HCT116 (cell line): ENCODE measurements around the gene PRR36. TPM values are rescaled to one million over a fixed set of nuclear protein-coding genes. Genes with fewer than 3 reads are reported as not detected.

Experiments used
- ATAC-seq: fragments of 200-7000 bp; cut with Tn5 transposase; 2 replicates; pipeline ENCODE4 v1.9.1; 2020; ENCODE audit warnings: mild to moderate bottlenecking, moderate library complexity
- BruUV-seq: library from RNA; stranded (reverse); fragments of 400-500 nt; replicated peaks from 2 replicates; lab custom pipeline; 2021; lab: Mats Ljungman, UMichigan
- CTCF ChIA-PET: fragments of 300-600 bp; sonication (Branson Sonifier 250); formaldehyde crosslinking; loops from one replicate; lab custom pipeline; 2021; ENCODE audit warnings: antibody characterized with exemption; lab: Charles Lee
- POLR2A ChIA-PET: fragments of 300-600, 350-600 bp; sonication (Branson Sonifier 250); formaldehyde crosslinking; loops from one replicate; lab custom pipeline; 2021; ENCODE audit warnings: antibody characterized with exemption; lab: Charles Lee
- RAD21 ChIA-PET, 2 experiments: fragments of 300-600 bp; sonication (Branson Sonifier 250); formaldehyde crosslinking; loops; one replicate each; lab custom pipeline; 2023; ENCODE audit warnings: low total read pairs in 2 of 2; ENCODE audit not compliant: uncharacterized antibody in 2 of 2, unreplicated experiment in 2 of 2, low non-redundant PET in 1 of 2; lab: Charles Lee
- DNase-seq: peaks from one replicate; pipeline ENCODE4 v3.0.0-alpha.2; 2010; ENCODE audit warnings: low read depth, low spot score
- H2AFZ ChIP-seq: fragments of 200-600 bp; shearing (Covaris generic), sonication (generic); 2 replicates; pipeline ENCODE4 v1.6.1; 2017; ENCODE audit warnings: low read depth, mixed run types, mixed read lengths, antibody characterized with exemption, low read length; ENCODE audit not compliant: poor library complexity, severe bottlenecking
- H3K27ac ChIP-seq: 2 replicates; pipeline ENCODE4 v1.5.1; 2012; ENCODE audit warnings: low read depth, low read length
- H3K27me3 ChIP-seq: fragments of 200-600 bp; sonication (generic); 2 replicates; pipeline ENCODE4 v1.6.1; 2016; ENCODE audit warnings: mixed run types, low read length, mixed read lengths; ENCODE audit not compliant: insufficient read depth
- H3K36me3 ChIP-seq, 2 experiments: fragments of 200-500 bp in 1 of 2; fragments of 200-600 bp in 1 of 2; sonication (Bioruptor generic) in 1 of 2; sonication (generic) in 1 of 2; 2 replicates each; pipeline versions ENCODE4 v1.5.1 to v1.6.1; 2014 to 2016; ENCODE audit warnings: low read length in 2 of 2, inconsistent platforms in 1 of 2, mixed read lengths in 1 of 2, mixed run types in 1 of 2; ENCODE audit not compliant: insufficient read depth in 2 of 2, control insufficient read depth in 1 of 2
- H3K4me1 ChIP-seq, 2 experiments: fragments of 200-600 bp in 1 of 2; sonication (generic) in 1 of 2; 2 replicates each; pipeline versions ENCODE4 v1.5.1 to v1.6.1; 2012 to 2017; ENCODE audit warnings: low read length in 2 of 2, inconsistent platforms in 1 of 2, mild to moderate bottlenecking in 1 of 2, mixed read lengths in 1 of 2, mixed run types in 1 of 2, moderate library complexity in 1 of 2; ENCODE audit not compliant: insufficient read depth in 2 of 2, control insufficient read depth in 1 of 2
- H3K4me2 ChIP-seq: fragments of 200-600 bp; sonication (generic); 2 replicates; pipeline ENCODE4 v1.6.1; 2017; ENCODE audit warnings: mixed run types, low read length, mixed read lengths
- H3K4me3 ChIP-seq, 2 experiments: fragments of 200-600 bp in 1 of 2; sonication (generic) in 1 of 2; replicated peaks in 1 of 2; 2 replicates each; pipeline ENCODE4 v1.5.1; 2011 to 2016; ENCODE audit warnings: low read length in 2 of 2, control low read depth in 1 of 2, low read depth in 1 of 2, mild to moderate bottlenecking in 1 of 2, mixed read lengths in 1 of 2, mixed run types in 1 of 2
- H3K79me2 ChIP-seq: fragments of 200-600 bp; sonication (generic); 2 replicates; pipeline ENCODE4 v1.6.1; 2017; ENCODE audit warnings: mild to moderate bottlenecking, mixed run types, low read length, moderate library complexity, mixed read lengths; ENCODE audit not compliant: insufficient read depth
- H3K9ac ChIP-seq: fragments of 200-600 bp; sonication (generic); 2 replicates; pipeline ENCODE4 v1.6.1; 2016; ENCODE audit warnings: low read length, mixed read lengths
- H3K9me2 ChIP-seq: fragments of 200-600 bp; sonication (generic), shearing (Covaris generic); 2 replicates; pipeline ENCODE4 v1.6.1; 2017; ENCODE audit warnings: mixed run types, mild to moderate bottlenecking, moderate library complexity; ENCODE audit not compliant: insufficient read depth
- H3K9me3 ChIP-seq, 2 experiments: fragments of 200-500 bp in 1 of 2; fragments of 200-600 bp in 1 of 2; sonication (Bioruptor generic) in 1 of 2; sonication (generic) in 1 of 2; 2 replicates each; pipeline ENCODE4 v1.6.1; 2014 to 2017; ENCODE audit warnings: low read length in 2 of 2, mixed read lengths in 2 of 2, inconsistent platforms in 1 of 2, low read depth in 1 of 2, mild to moderate bottlenecking in 1 of 2, mixed run types in 1 of 2, moderate library complexity in 1 of 2; ENCODE audit not compliant: control insufficient read depth in 1 of 2, insufficient read depth in 1 of 2
- H4K20me1 ChIP-seq: fragments of 200-600 bp; sonication (generic), shearing (Covaris generic); 2 replicates; pipeline ENCODE4 v1.6.1; 2017; ENCODE audit warnings: mixed run types, mild to moderate bottlenecking, moderate library complexity; ENCODE audit not compliant: insufficient read depth
- EZH2 ChIP-seq: fragments of 200-600 bp; sonication (generic); IDR thresholded peaks from 2 replicates; pipeline ENCODE4 v1.6.1; 2017; ENCODE audit warnings: antibody characterized with exemption, mixed run types
- FOSL1 ChIP-seq: IDR thresholded peaks from 2 replicates; pipeline ENCODE4 v1.6.1; 2012; ENCODE audit warnings: low read depth
- POLR2A ChIP-seq: IDR thresholded peaks from 2 replicates; pipeline ENCODE4 v1.7.0; 2011; ENCODE audit warnings: borderline replicate concordance; ENCODE audit not compliant: insufficient read depth, insufficient read length; ENCODE audit errors: extremely low read depth
- POLR2AphosphoS5 ChIP-seq: IDR thresholded peaks from 2 replicates; pipeline ENCODE4 v1.6.1; 2011; ENCODE audit warnings: mild to moderate bottlenecking, low read depth, low read length, moderate library complexity
- RAD21 ChIP-seq: IDR thresholded peaks from 2 replicates; pipeline ENCODE4 v1.6.1; 2012; ENCODE audit warnings: low read depth, mild to moderate bottlenecking
- SIN3A ChIP-seq: IDR thresholded peaks from 2 replicates; pipeline ENCODE4 v1.6.1; 2012; ENCODE audit warnings: low read depth
- YY1 ChIP-seq: IDR thresholded peaks from 2 replicates; pipeline ENCODE4 v1.6.1; 2011; ENCODE audit warnings: low read length, low read depth, moderate library complexity, mild to moderate bottlenecking; ENCODE audit not compliant: insufficient replicate concordance; ENCODE audit errors: extremely low read depth
- intact Hi-C: fragments of 100-400 bp; cut with micrococcal nuclease; formaldehyde crosslinking; loops from 2 replicates; pipeline ENCODE4 v1.10.0; 2022
- total RNA-seq: library from RNA; stranded (reverse); gene quantifications from one replicate; pipeline ENCODE4 v1.2.1, GENCODE V29; 2021; ENCODE audit not compliant: unreplicated experiment
- TF ChIP-seq, protein P1 (sequence below): IDR thresholded peaks from 2 replicates; pipeline ENCODE4 v1.6.1; 2011; ENCODE audit warnings: mild to moderate bottlenecking, low read length, moderate library complexity; ENCODE audit not compliant: insufficient replicate concordance; ENCODE audit errors: extremely low read depth

PRR36 gene
- total RNA-seq, 1 experiment from 2014 or later: 7.5 TPM

GRCh38 chr19:7858109-7858770 is 15.9 kb downstream of the PRR36 start:
- TF ChIP-seq, protein P1, sequence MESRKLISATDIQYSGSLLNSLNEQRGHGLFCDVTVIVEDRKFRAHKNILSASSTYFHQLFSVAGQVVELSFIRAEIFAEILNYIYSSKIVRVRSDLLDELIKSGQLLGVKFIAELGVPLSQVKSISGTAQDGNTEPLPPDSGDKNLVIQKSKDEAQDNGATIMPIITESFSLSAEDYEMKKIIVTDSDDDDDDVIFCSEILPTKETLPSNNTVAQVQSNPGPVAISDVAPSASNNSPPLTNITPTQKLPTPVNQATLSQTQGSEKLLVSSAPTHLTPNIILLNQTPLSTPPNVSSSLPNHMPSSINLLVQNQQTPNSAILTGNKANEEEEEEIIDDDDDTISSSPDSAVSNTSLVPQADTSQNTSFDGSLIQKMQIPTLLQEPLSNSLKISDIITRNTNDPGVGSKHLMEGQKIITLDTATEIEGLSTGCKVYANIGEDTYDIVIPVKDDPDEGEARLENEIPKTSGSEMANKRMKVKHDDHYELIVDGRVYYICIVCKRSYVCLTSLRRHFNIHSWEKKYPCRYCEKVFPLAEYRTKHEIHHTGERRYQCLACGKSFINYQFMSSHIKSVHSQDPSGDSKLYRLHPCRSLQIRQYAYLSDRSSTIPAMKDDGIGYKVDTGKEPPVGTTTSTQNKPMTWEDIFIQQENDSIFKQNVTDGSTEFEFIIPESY: no peak
- no peak for TF ChIP-seq RAD21
- no peak for TF ChIP-seq POLR2AphosphoS5
- TF ChIP-seq EZH2: no peak
- TF ChIP-seq FOSL1: no peak
- TF ChIP-seq POLR2A: no peak
- no peak for TF ChIP-seq SIN3A
- no peak for TF ChIP-seq YY1
- Histone ChIP-seq H3K9ac (no peak overlapping the region), H4K20me1 (no peaks in the 10 kb centered on the region), H3K4me2 (no peak overlapping the region), H2AFZ (no peak overlapping the region), H3K79me2 (no peaks in the 10 kb centered on the region), H3K27ac (no peak overlapping the region), H3K9me2 (no peaks in the 10 kb centered on the region), H3K9me3 (no peaks in the 10 kb centered on the region), H3K27me3 (no peaks in the 10 kb centered on the region), H3K4me3 (no peak overlapping the region), H3K36me3 (no peaks in the 10 kb centered on the region), H3K4me1 (peaks cover 5 to 22% of the 10 kb centered on the region in 2 experiments; a peak in 3 of 4 replicates)
- ChIA-PET POLR2A (no interaction called here), CTCF (interaction anchor here (1.4 kb wide), 1 partner anchor 11 kb away, joined by 6 read pairs; no protein-coding TSS in a partner anchor), RAD21 (no interaction called here)
- intact Hi-C loops: no loop called here
- ATAC-seq (no peak), DNase-seq (no peak)
- BruUV-seq: no TSS peak
